ENCODE measurements around the gene EXOC7. TPM values are rescaled to one million over a fixed set of nuclear protein-coding genes. Genes with fewer than 3 reads are reported as not detected.
"Not testable (repeated sequence)": the region's sequence is repeated elsewhere in the genome, so short reads cannot be mapped to it uniquely, and the experiment has no call there.

Gene EXOC7
- polyA plus RNA-seq, 1 donor, result 97.8 TPM

GRCh38 chr17:76049836-76050537 is 53.6 kb downstream of the EXOC7 start:
- 93% methylated on average over 3 of the region's 15 CpGs for whole genome bisulfite sequencing (ENCODE audit: insufficient coverage, low lambda C conversion rate)
- DNase-seq, result no peak
- Histone ChIP-seq H3K4me1 (ENCODE audit: control insufficient read depth, insufficient read depth, low read length) (peaks cover 22% of the 10 kb centered on the region), H3K9me3 (ENCODE audit: control insufficient read depth, low read depth, low read length) (no peaks in the 10 kb centered on the region), H3K4me3 (ENCODE audit: low read length) (no peak overlapping the region), H3K27me3 (ENCODE audit: control insufficient read depth, insufficient read depth, low read length) (no peaks in the 10 kb centered on the region), H3K36me3 (ENCODE audit: control insufficient read depth, insufficient read depth, low read length) (peaks cover 83% of the 10 kb centered on the region), H3K27ac (ENCODE audit: low read length) (peak overlapping the region; percentile 82)

- no peak overlapping the region for H3K27ac ChIP-seq (ENCODE audit: low read length)
- no peaks in the 10 kb centered on the region for H3K27me3 ChIP-seq (ENCODE audit: control insufficient read depth, insufficient read depth, low read length)
- H3K4me3 ChIP-seq (ENCODE audit: low read length), result no peak overlapping the region
- H3K9me3 ChIP-seq (ENCODE audit: control insufficient read depth, low read depth, low read length), result no peaks in the 10 kb centered on the region
- peaks cover 85% of the 10 kb centered on the region for H3K36me3 ChIP-seq (ENCODE audit: control insufficient read depth, insufficient read depth, low read length)
- H3K4me1 ChIP-seq (ENCODE audit: control insufficient read depth, insufficient read depth, low read length), result peaks cover 22% of the 10 kb centered on the region
- DNase-seq, result no peak
- WGBS (ENCODE audit: insufficient coverage, low lambda C conversion rate), result no CpG with 5 or more reads among the region's 3 CpGs
Observed at GRCh38 chr17:76049239-76049638, 54.3 kb downstream of the EXOC7 start.

- H3K4me1 ChIP-seq (ENCODE audit: control insufficient read depth, insufficient read depth, low read length), result peaks cover 22% of the 10 kb centered on the region
- peaks cover 85% of the 10 kb centered on the region for H3K36me3 ChIP-seq (ENCODE audit: control insufficient read depth, insufficient read depth, low read length)
- no peaks in the 10 kb centered on the region for H3K27me3 ChIP-seq (ENCODE audit: control insufficient read depth, insufficient read depth, low read length)
- no peak for DNase-seq
- no peaks in the 10 kb centered on the region for H3K9me3 ChIP-seq (ENCODE audit: control insufficient read depth, low read depth, low read length)
- H3K4me3 ChIP-seq (ENCODE audit: low read length), result no peak overlapping the region
- H3K27ac ChIP-seq (ENCODE audit: low read length), result no peak overlapping the region
- WGBS (ENCODE audit: insufficient coverage, low lambda C conversion rate), result 83% methylated on average over 2 of the region's 9 CpGs
Observed at GRCh38 chr17:76048711-76049110, 54.9 kb downstream of the EXOC7 start.

DNA sequence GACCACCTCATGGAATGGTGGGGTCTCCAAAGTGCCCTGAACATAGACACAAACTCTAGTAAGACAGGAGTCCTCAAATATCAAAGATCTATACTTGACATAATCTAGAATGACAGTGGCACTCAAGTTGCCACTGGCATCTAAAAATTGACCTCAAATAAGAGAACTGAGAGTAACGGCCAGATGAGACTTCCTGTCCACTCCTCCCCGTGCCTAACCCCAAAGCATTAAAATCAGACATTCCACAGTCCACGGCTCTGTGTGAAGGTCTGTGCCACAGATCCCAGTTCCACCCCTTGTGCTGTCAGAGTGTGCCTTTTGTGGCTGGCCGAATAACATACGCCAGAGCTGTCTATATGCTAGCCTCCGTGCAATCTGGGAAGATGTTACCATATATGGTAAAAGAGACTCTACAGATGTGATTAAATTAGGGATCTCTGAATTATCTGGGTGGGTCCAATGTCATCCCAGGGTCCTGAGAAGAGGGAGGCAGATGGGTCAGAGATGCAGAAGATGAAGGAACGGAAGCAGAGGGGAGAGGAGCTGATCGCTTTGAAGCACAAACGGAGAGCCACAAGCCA is 55.5 kb downstream of the EXOC7 start:
- Histone ChIP-seq H3K4me3 (ENCODE audit: low read length) (no peak overlapping the region), H3K27me3 (ENCODE audit: control insufficient read depth, insufficient read depth, low read length) (no peaks in the 10 kb centered on the region), H3K36me3 (ENCODE audit: control insufficient read depth, insufficient read depth, low read length) (peaks cover 86% of the 10 kb centered on the region), H3K27ac (ENCODE audit: low read length) (no peak overlapping the region), H3K4me1 (ENCODE audit: control insufficient read depth, insufficient read depth, low read length) (peaks cover 22% of the 10 kb centered on the region), H3K9me3 (ENCODE audit: control insufficient read depth, low read depth, low read length) (no peaks in the 10 kb centered on the region)
- WGBS (ENCODE audit: insufficient coverage, low lambda C conversion rate), result no CpG with 5 or more reads among the region's 9 CpGs
- DNase-seq, result no peak

GRCh38 chr17:76046064-76046463 is 57.5 kb downstream of the EXOC7 start:
- H3K36me3 ChIP-seq (ENCODE audit: control insufficient read depth, insufficient read depth, low read length), result peaks cover 92% of the 10 kb centered on the region
- no peak for DNase-seq
- WGBS (ENCODE audit: insufficient coverage, low lambda C conversion rate), result 100% methylated on average over 1 of the region's 8 CpGs
- no peaks in the 10 kb centered on the region for H3K27me3 ChIP-seq (ENCODE audit: control insufficient read depth, insufficient read depth, low read length)
- H3K4me3 ChIP-seq (ENCODE audit: low read length), result no peak overlapping the region
- no peaks in the 10 kb centered on the region for H3K9me3 ChIP-seq (ENCODE audit: control insufficient read depth, low read depth, low read length)
- H3K27ac ChIP-seq (ENCODE audit: low read length), result no peak overlapping the region
- H3K4me1 ChIP-seq (ENCODE audit: control insufficient read depth, insufficient read depth, low read length), result peaks cover 13% of the 10 kb centered on the region

GRCh38 chr17:76044475-76045007 is 59.0 kb downstream of the EXOC7 start:
- not testable (repeated sequence) for H3K27ac ChIP-seq (ENCODE audit: low read length); H3K27me3 ChIP-seq (ENCODE audit: control insufficient read depth, insufficient read depth, low read length); H3K4me1 ChIP-seq (ENCODE audit: control insufficient read depth, insufficient read depth, low read length); H3K4me3 ChIP-seq (ENCODE audit: low read length); H3K9me3 ChIP-seq (ENCODE audit: control insufficient read depth, low read depth, low read length); DNase-seq
- H3K36me3 ChIP-seq (ENCODE audit: control insufficient read depth, insufficient read depth, low read length), result peaks cover 94% of the 10 kb centered on the region
- WGBS (ENCODE audit: insufficient coverage, low lambda C conversion rate), result 100% methylated on average over 2 of the region's 11 CpGs

DNA sequence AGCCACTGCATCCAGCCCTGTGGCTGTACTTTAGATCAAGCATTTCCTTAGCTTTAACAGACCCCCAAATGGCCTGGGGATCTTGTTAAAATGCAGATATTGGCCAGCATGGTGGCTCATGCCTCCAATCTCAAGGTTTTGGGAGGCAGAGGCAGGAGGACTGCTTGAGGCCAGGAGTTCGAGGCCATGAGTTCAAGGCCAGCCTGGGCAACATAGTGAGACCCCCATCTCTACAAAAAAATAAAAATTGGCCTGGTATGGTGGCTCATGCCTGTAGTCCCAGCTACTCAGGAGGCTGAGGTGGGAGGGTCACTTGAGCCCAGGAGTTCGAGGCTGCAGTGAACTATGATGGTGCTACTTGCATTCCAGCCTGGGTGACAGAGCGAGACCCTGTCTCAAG is 60.7 kb downstream of the EXOC7 start:
- peaks cover 94% of the 10 kb centered on the region for H3K36me3 ChIP-seq (ENCODE audit: control insufficient read depth, insufficient read depth, low read length)
- not testable (repeated sequence) for H3K4me1 ChIP-seq (ENCODE audit: control insufficient read depth, insufficient read depth, low read length); H3K27me3 ChIP-seq (ENCODE audit: control insufficient read depth, insufficient read depth, low read length); H3K4me3 ChIP-seq (ENCODE audit: low read length); H3K9me3 ChIP-seq (ENCODE audit: control insufficient read depth, low read depth, low read length); DNase-seq; H3K27ac ChIP-seq (ENCODE audit: low read length)
- WGBS (ENCODE audit: insufficient coverage, low lambda C conversion rate), result no CpG with 5 or more reads among the region's 3 CpGs

DNA sequence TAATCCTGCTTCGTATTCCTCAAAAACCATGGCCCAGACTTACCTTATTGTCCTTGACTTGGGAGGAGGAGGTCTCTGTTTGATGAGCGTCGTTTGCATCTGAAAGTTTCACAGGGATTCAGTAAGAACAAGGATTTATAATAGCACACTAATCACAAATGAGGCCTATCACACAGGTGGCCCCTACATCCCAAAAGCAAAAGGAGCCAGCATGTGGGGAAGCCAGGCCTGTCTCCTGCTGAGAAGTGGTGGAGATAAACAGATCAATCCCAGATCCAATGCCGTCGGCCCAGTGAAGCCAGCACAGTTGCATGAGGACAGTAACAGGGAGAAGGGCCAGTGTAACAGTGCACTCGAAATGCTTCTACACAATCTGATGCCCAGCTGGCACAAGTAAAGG is 63.2 kb downstream of the EXOC7 start:
- Histone ChIP-seq H3K36me3 (ENCODE audit: control insufficient read depth, insufficient read depth, low read length) (peaks cover 72% of the 10 kb centered on the region), H3K27me3 (ENCODE audit: control insufficient read depth, insufficient read depth, low read length) (no peaks in the 10 kb centered on the region), H3K27ac (ENCODE audit: low read length) (no peak overlapping the region), H3K4me3 (ENCODE audit: low read length) (no peak overlapping the region), H3K4me1 (ENCODE audit: control insufficient read depth, insufficient read depth, low read length) (no peaks in the 10 kb centered on the region), H3K9me3 (ENCODE audit: control insufficient read depth, low read depth, low read length) (no peaks in the 10 kb centered on the region)
- WGBS (ENCODE audit: insufficient coverage, low lambda C conversion rate), result 86% methylated on average over 2 of the region's 6 CpGs
- no peak for DNase-seq

DNA sequence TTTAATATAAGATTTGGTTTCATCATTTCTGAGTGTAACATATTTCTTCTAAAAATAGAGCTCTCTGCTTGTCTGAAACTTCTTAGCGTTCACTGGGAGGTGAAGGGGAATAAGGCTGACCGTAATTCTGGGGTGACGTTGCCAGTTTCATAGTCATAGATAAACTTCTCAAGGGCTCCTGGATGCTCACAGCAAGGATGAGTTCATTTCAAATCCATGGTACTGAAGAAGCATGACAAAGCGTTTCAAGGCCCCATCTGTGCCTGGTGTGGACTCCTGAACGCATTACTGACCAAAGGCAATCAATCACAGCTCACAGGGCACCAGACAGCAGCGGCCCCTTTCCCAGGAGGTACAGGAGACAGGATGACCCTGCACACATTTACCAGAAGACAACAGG is 64.5 kb downstream of the EXOC7 start:
- Histone ChIP-seq H3K9me3 (ENCODE audit: control insufficient read depth, low read depth, low read length) (no peaks in the 10 kb centered on the region), H3K36me3 (ENCODE audit: control insufficient read depth, insufficient read depth, low read length) (peaks cover 60% of the 10 kb centered on the region), H3K4me3 (ENCODE audit: low read length) (no peak overlapping the region), H3K27ac (ENCODE audit: low read length) (no peak overlapping the region), H3K4me1 (ENCODE audit: control insufficient read depth, insufficient read depth, low read length) (no peaks in the 10 kb centered on the region), H3K27me3 (ENCODE audit: control insufficient read depth, insufficient read depth, low read length) (no peaks in the 10 kb centered on the region)
- DNase-seq, result no peak
- no CpG with 5 or more reads among the region's 6 CpGs for WGBS (ENCODE audit: insufficient coverage, low lambda C conversion rate)

DNA sequence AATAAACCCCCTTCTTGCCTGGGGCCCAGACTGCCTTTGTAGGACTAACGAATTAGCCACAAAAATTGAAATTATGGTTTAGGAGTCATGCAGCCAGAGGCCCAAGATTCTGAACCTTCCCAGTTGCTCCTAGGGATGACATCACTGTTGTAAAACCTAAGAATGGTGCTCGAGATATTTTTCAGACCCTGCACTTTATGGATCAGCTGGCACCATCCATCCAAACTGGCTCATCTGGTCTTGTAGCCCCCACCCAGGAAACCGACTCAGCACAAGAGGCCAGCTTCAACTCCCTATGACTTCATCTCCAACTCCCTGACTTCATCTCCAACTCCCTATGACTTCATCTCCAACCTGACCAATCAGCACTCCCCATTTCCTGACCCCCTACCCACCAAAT is 65.5 kb downstream of the EXOC7 start:
- Histone ChIP-seq H3K27me3 (ENCODE audit: control insufficient read depth, insufficient read depth, low read length) (no peaks in the 10 kb centered on the region), H3K27ac (ENCODE audit: low read length) (no peak overlapping the region), H3K4me3 (ENCODE audit: low read length) (no peak overlapping the region), H3K9me3 (ENCODE audit: control insufficient read depth, low read depth, low read length) (no peaks in the 10 kb centered on the region), H3K4me1 (ENCODE audit: control insufficient read depth, insufficient read depth, low read length) (peaks cover 4% of the 10 kb centered on the region), H3K36me3 (ENCODE audit: control insufficient read depth, insufficient read depth, low read length) (peaks cover 49% of the 10 kb centered on the region)
- no peak for DNase-seq
- WGBS (ENCODE audit: insufficient coverage, low lambda C conversion rate), result no CpG with 5 or more reads among the region's 3 CpGs

Measured in large intestine (tissue), 3 donors.